Measurements from ENCODE around the gene CACFD1.

DNA sequence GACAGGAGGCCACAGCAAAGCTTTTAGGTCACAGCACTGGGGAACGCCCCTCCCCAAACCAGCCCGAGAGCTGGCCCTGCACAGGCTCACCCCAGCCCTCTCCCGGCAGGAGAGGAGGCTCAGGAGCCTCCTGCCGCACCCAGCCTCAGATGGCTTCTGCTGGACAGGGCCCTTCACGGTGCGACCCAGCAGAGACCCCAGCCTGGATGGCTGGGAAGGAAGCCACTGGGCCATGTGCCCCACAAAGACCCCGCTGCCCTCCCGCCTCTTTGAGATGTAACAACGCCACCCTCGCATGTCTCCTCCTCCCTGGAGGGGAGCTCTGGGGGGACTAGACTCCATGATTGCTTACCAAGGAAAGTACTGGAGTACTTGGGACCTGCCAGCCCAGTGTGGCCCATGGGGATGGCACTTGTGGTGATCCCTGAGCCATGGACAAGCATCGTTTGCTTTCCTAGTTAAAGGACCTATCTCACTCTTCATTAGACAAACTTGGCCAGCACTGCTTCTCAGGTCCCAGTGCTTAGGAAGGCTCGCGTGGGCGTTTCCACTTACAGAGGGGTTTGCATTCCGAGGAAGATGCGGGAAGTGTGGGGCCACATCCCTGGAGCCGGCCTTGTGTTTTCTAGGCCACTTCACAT, 56.0 kb downstream of the CACFD1 start:
- TF ChIP-seq CTCF (conservative IDR thresholded peaks at IDR 0.05; ENCODE audit: low read depth, low read length) = no peak
- TF ChIP-seq RFX5 (IDR thresholded peaks at IDR 0.05; ENCODE audit: low read depth, low read length) = no peak
- TF ChIP-seq, protein P1, sequence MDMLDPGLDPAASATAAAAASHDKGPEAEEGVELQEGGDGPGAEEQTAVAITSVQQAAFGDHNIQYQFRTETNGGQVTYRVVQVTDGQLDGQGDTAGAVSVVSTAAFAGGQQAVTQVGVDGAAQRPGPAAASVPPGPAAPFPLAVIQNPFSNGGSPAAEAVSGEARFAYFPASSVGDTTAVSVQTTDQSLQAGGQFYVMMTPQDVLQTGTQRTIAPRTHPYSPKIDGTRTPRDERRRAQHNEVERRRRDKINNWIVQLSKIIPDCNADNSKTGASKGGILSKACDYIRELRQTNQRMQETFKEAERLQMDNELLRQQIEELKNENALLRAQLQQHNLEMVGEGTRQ (IDR thresholded peaks at IDR 0.05; ENCODE audit: low read depth, low read length) = no peak
- no peak for TF ChIP-seq RCOR1 (IDR thresholded peaks at IDR 0.05; ENCODE audit: insufficient replicate concordance, low read length)
- no peak for TF ChIP-seq POLR2A (IDR thresholded peaks at IDR 0.05; ENCODE audit: low read depth, low read length)
- TF ChIP-seq FOS (IDR thresholded peaks at IDR 0.05; ENCODE audit: low read depth, low read length) = no peak
- no peak for TF ChIP-seq MAFK (IDR thresholded peaks at IDR 0.05; ENCODE audit: low read depth, low read length)
- no peak for TF ChIP-seq CEBPB (IDR thresholded peaks at IDR 0.05; ENCODE audit: low read depth, low read length)
- no peak for TF ChIP-seq CHD1 (IDR thresholded peaks at IDR 0.05; ENCODE audit: low read depth, low read length)
- TF ChIP-seq SMC3 (IDR thresholded peaks at IDR 0.05; ENCODE audit: low read depth, low read length) = no peak
- TF ChIP-seq MAZ (IDR thresholded peaks at IDR 0.05; ENCODE audit: borderline replicate concordance, low read depth, low read length) = no peak

All from IMR-90 (cell line).